ENCODE measurements around the gene STIP1.
"Not testable (repeated sequence)": the region's sequence is repeated elsewhere in the genome, so short reads cannot be mapped to it uniquely, and the experiment has no call there.

Gene STIP1

DNA sequence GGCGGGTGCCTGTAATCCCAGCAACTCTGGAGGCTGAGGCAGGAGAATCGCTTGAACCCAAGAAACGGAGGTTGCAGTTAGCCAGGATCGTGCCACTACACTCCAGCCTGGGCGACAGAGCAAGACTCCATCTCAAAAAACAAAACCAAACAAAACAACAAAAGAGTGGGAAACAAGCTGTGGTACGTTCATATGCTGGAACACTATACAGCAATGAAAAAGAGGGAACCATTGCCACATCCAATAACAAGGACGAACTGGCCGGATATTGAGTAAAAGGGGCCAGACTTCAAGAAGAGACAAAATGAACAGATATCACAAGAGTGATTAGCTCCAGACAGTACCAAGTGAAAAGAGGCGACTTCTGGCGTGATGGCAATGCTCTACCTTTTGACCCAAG is 24.9 kb upstream of the STIP1 start:
- no peak for DNase-seq

- not testable (repeated sequence) for DNase-seq
Observed at GRCh38 chr11:64162769-64163168, 23.2 kb upstream of the STIP1 start.

DNA sequence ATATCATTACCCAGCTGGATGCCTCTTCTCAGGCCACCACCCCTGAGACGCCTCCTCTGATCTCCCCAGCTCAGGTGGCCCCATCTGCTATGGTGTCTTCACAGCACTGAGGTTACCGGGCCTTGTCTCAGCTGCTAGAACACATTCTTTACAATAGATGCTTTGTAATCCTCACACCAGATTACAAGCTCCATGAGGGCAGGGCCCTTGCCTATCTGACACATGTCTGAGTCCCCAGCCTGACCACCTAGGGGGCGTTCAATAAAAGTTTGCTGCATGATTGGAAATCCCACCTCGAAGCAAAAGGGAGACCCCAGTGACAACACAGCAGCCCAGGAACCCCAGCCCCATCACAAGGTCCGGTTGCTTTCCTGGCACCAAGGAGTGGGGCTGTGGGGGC is 22.0 kb upstream of the STIP1 start:
- DNase-seq: no peak

DNA sequence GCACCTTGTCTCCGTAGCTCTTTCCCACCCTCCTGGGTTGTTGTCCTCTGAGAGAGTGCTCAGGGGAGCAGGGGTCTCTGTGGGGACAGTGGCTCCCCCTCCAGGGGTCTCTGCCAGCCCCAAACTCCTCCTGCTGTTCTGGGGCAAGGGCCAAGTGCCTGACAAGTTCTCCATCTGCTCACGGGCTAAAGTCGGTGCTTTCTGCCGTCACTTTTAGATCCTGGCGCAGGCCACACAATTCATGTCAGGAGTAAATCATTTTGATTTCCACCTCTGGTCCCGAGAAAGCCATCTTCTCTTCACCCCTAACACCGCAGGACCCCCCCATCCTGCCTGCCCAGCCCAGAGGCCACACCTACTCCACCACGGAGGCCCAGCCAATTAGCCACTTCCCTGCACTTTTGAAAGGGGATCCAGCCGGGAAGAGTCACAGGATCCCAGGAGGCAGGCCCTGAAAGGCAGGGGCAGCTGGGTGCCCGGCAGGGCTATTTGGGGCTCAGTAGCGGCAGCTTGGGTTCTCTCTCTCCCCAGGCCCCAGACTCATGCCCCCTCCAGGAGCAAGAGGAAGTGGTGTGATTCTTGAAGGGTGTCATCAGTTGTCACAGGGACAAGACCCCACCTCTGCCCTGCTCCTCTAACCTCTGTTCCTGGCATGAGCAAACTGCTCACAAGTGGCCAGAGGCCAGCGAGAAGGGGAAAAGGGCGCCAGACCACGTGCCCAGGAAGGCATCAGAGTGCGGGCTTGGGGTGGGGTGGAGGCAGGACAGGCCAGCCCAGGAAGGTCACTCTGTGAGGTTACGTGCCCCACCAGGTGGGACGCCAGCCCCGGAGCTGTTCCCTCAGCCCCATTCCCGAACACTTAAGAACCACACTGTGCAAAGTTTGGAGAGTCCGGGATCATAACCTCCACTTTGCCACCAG is 21.3 kb upstream of the STIP1 start:
- peak; percentile 77 for DNase-seq

DNA sequence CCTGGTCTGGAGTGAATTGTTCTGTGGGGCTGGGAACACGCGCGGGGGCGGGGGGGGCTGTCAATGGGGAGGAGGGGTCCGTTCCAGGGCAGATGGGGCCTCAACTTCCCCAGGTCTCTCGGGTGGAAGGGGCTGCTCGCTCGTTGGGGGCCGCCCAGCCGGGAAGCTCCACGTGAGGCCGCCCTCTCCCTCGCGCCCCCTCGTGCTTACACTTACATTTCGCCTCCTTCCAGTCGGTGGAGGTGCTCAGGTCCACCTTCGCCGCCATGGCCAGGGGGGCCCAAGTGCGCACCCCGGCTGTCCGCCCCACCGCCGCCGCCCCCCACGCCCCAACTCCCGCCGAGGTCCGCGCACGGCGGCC is 20.5 kb upstream of the STIP1 start:
- DNase-seq: peak; percentile 55

DNA sequence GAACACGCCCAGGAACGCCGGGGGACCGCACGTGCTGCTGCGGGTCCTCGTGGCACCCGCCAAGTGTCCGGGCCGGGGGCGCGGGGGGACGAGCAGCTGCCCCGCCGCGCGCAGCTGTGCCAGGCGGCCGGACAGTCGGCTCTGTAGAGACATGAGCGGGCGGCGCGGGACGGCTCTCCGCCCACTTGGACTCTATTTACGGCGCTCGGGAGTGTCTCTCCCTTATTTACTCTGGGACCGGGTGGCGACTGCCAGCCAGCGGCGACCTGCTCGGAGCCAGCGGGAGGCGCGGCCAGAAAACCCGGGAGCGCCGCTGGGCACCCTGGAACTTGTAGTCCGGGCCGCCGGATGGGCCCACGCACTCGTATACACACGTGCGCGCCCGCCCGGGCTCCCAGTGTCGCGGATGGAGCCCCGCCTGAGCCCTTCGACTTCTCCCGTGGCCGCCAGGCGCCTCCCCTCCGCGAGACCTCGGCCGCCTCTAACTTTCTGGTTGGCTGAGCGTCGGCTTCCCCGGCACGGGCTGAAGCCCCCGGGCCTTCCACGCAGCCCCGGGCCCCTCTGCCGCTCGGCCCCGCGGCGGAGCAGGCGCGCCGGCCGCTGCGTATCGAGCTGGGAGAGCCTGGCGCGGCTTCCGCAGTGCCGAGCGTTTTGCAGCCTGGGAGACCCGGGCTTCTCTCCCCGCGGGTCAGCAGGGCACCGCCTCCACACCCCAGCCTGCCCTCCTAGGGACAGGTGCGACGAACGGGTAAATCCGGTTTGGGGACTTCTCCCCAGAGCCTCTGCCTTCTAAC is 19.9 kb upstream of the STIP1 start, which contains the start of gene MACROD1:
Gene MACROD1 (minus strand): TSS at position 272 of the 794 bp plus-strand sequence. CDS start 119 bp downstream, at position 153.
- DNase-seq: peak; percentile 90

DNA sequence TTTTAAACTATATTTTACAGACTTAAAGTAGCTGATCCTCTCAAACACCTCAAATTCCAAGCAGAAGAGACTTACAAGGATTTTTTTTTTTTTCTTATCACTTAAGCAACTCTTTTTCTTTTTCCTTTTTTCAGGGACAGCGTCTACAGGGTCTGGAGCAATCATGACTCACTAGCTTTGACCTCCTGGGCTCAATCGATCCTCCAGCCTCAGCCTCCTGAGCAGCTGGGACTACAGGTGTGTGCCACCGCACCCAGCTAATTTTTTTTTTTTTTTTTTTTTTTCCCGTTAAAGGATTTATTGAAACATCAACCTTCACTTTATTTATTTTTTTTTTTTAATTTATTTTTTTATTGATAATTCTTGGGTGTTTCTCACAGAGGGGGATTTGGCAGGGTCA is 15.6 kb upstream of the STIP1 start:
- no peak for DNase-seq

DNA sequence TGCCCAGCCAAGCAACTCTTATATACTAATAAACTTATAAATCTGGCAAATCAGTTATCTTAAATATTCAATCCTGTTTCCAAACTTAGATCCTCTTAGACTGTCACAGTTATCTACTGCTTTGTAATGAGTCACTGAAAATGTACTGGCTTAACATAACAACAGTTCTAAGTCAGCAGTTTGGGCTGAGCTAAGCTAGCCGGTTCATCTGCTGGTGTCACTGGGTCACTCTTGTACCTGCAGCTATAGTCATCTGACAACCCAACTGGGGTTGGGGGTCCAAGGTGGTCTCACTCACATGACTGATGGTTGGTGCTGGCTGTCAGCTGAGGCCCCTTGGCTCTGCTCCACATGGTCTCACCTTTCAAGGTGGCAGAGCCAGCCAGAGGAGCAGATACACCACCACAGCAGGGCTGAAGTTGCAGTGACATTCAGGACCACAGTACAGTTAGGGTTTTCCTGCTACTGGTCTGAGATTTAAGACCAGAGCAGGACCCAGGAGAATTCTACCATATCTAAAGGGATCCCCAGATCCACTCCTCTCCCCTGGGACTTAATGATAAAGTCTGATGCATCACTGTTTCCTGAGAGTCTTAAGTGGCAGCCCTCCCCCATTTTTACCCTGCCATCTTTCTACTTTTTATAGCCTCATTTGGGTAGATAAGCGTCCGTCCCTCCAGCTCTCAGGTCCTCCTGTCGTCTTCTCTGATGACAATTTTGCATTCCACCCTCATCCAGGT is 12.2 kb upstream of the STIP1 start:
- no peak for DNase-seq

DNA sequence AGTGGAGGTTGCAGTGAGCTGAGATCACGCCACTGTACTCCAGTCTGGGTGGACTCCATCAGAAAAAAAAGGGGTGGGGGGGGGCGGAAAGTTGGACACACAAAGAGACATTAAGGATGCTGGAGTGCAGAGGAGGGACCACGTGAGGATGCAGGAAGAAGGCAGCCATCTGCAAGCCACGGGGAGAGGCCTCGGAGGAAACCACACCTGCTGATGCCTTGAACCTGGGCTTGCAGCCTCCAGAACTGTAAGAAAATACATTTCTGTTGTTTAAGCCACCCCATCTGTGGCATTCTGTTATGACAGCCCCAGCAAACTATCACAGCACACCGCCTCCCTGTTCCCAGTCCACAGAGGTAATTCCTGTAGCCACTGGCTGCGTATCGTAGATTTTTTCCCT is 9.2 kb upstream of the STIP1 start:
- no peak for DNase-seq

DNA sequence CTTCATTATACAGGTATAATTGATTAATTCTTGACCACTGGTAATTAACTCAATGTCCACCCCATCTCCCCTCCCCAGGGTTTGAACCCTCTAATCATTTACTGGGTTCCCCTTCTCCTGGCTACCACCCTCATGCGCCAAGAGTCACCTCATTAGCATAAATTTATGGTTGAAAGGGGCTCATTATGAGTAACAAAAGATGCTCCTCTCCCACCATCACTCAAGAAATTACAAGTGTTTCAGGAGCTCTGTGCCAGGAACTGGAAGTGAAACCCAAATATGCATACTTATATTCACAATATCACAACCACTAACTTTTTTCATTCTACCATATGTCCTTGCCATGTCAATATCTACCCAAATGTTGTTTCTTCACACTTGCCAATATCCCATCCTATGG is 7.8 kb upstream of the STIP1 start:
- DNase-seq: no peak

GRCh38 chr11:64178951-64179639 is 6.9 kb upstream of the STIP1 start:
- no peak for DNase-seq

GRCh38 chr11:64180891-64181290 is 5.1 kb upstream of the STIP1 start:
- DNase-seq: peak; percentile 24

DNA sequence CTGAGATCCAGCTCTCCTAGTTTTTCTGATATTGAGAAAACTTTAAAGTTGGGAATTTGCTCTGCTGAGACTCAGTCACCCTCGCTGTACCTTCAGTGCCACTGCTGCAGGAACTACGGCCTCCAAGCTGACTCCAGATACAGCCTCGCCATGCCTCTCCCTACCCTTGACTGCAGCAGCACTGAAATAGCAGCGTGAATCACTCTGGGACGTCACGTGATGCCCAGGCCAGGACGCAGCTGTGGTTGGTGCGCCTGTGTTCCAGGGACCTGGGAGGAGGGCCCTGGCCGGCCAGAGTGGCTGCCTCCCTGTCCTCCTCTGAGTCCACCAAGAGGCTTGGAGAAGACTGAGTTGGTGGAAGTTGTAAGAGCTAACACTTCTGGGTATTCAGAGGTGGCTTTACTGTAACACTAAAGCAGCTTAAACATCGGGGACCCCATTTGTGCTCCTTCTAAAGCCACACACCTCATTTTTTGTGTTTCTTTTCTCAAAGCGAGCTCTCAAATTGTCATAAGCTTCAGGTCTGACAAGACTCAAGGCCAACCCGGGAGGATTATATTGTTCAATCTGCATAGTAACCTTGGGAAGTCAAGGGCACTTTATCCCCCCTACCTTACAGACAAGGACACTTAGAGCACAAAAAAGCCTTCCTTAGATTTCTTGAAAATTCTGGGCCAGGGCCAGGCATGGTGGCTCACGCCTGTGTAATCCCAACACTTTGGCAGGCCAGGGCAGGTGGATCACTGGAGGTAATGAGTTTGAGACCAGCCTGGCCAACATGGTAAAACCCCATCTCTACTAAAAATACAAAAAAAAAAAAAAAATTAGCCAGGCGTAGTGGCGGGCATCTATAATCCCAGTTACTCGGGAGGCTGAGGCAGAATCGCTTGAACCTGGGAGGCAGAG is 4.2 kb upstream of the STIP1 start:
- peak; percentile 93 for DNase-seq

GRCh38 chr11:64183890-64184289 is 2.1 kb upstream of the STIP1 start:
- no peak for DNase-seq

GRCh38 chr11:64185175-64185692 is 737 bp upstream of the STIP1 start:
- DNase-seq: no peak

- no peak for DNase-seq
Observed at GRCh38 chr11:64186492-64187165, 658 bp downstream of the STIP1 start.

DNA sequence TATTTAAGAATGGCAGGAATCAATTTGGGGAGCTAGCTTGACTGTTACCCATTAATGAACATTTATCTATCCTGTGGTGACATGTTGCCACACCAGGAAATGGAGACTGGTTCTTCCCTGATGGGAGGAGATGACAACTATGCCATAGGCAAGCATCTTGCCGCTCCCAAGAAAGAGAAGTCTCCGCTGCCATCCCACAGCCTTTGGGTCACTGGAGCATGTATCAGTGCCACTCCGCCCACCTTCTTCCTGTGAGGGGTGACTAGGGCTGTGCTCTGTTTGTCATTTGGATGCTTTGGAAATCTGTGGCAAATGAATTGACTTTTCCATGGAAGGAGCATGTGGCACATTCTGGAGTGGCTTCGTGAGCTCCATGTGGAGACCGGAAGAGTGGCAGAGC is 6.5 kb downstream of the STIP1 start:
- DNase-seq: no peak

DNA sequence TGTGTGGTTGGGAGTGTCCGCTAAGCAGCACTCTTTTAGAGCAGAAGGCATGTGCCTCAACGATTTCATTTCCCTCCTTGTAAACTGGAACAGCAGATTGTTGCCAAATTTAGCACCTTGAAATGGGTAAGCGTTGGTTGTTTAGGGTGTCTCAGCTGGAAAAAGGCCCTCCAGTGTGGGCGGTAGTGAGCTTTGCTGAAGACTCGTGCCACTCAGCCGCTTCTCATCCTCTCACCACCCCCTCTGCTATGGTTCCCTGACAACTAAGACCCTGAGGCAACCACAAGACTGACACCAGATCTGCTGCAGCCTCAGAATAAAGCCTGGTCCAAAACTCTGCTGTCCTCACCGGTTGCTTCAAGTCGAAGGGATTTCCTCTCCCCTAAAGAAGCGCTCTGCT is 10.7 kb downstream of the STIP1 start:
- DNase-seq: no peak

GRCh38 chr11:64198511-64198910 is 12.5 kb downstream of the STIP1 start:
- DNase-seq: no peak

DNA sequence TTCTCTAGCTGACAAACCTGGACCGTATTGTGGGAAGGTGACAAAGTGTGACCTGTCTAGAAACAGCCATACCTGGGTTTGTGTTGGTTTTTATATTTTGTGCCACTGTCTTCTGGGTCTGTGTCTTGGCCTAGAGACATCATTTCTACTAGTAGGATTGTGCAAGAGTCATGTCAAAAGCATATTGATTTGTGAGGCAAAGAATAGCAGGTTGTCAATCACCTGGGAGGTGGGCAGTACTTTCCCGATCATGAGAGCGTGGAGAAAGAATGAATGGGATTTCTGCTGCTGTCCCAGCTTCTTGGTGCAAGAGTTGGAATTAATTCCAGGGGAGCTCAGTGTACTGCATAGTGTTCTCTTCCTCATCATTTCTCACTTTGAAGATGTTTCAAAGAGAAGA is 15.6 kb downstream of the STIP1 start:
- no peak for DNase-seq

- no peak for DNase-seq
Observed at GRCh38 chr11:64202992-64203391, 17.0 kb downstream of the STIP1 start.
